NOMO-1 (cell line): ENCODE measurements around the gene SMYD3.

Experiments used
- DNase-seq, 2 experiments: peaks; one replicate each; lab custom pipeline; 2025; ENCODE audit not compliant: unreplicated experiment in 2 of 2; lab: John Stamatoyannopoulos, UW

SMYD3 gene

DNA sequence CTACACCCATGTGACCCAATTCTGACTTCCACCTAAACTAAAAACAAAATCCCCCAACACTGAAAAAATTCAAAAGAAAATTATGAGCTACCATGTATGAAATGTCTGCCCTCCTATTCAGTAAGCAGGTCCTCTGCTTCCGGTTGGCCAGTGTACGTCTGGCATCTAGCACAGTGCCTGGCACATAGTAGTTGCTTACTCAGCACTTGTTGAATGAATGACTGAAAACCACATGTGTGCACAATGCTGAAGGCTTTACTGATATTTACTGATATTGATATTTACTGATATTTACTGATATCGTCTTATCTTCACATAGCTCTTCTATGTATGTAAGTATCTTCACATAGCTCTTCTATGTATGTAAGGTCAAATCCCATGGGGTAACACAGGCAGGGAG lies 642.2 kb downstream of the SMYD3 start:
- DNase-seq: no peak

GRCh38 chr1:245863566-245864184 lies 643.4 kb downstream of the SMYD3 start:
- no peak for DNase-seq

GRCh38 chr1:245862812-245863540 lies 644.1 kb downstream of the SMYD3 start:
- no peak for DNase-seq

GRCh38 chr1:245860657-245861544 lies 646.2 kb downstream of the SMYD3 start:
- no peak for DNase-seq

GRCh38 chr1:245859493-245860114 lies 647.5 kb downstream of the SMYD3 start:
- DNase-seq: no peak

DNA sequence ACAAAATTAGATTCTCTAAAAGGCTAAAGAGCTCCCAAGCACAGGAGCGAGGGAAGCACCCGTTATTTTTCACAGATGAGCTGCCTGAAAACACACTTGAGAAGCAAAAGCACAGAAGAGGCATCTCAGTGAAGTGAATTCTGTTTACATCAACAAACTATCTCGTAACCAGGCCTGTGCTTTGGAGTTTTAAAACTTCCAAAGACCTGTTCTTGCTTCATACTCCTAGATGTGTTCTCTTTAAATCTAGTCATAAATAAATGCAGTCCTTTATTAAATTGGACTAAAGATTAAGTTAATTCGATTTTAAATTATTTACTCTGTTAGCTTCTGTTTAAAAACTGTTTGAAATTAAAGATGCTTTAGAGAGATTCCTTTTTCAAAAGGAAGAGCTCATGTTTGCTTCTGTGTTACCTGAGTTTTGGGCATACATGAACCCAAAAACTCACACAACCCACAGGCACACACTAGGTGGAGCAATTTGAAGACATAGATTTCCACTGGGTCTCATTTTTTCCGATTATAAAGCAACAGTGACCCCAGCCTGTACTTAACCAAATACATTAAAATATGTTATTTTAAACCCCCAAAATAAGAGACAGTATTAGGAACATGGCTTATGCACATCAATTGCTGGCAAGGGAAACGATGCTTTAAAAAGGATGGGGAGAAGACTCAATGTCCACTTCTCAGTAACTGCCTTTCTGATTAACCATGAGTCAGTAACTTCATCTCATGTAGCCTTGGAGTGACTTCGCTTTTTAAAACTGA lies 648.2 kb downstream of the SMYD3 start:
- no peak for DNase-seq

- DNase-seq: no peak
Measured at GRCh38 chr1:245858022-245858721, 648.9 kb downstream of the SMYD3 start.

DNA sequence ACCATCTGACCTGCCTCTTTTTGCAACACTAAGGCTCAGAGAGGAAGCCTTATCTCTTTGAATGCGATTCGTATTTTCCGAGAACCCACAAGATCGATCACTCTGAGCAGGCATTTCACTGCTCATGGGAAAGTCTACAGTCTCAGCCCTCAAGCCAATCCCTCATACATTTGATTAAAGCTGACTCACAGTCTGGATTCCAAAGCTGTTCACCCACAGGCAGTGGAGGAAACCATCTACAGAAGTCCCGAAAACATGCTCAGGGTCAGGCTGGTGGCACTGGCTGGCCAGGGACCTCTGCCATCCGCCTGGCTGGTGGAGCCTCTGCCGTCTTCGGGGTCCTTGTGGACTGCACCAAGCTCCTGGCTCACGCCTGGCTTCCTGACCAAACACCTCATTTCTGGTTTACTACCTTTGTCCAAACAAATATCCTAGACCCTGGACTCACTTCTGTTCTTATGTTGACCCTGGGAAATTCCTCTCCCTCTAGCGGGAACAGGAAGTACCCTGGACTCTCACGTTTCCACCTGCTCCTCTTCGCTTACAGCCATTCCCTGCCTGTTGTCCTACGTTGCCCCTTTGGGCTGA lies 650.0 kb downstream of the SMYD3 start:
- DNase-seq: no peak

GRCh38 chr1:245855846-245856730 lies 651.0 kb downstream of the SMYD3 start:
- no peak for DNase-seq

GRCh38 chr1:245853291-245853690 lies 653.8 kb downstream of the SMYD3 start:
- no peak for DNase-seq

- no peak for DNase-seq
Measured at GRCh38 chr1:245843101-245843500, 664.0 kb downstream of the SMYD3 start.

DNA sequence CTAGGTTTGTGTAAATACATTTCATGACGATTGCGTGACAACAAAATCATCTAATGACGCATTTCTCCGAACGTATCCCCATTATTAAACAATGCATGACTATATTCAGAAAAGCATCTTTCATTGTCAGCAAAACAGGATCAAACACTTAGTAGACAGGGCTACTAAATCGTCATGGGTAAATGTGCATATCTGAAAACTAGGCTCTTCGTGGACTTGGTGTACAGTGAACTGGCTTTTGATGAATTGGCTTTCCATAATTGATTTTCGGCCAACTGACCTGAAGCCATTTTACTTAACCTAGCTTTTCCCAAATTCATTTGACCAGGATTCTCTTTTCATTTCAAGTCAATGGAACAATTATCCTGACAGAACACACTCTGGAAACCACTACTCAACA lies 665.0 kb downstream of the SMYD3 start:
- DNase-seq: no peak

- DNase-seq: no peak
Measured at GRCh38 chr1:245840971-245841370, 666.1 kb downstream of the SMYD3 start.

DNA sequence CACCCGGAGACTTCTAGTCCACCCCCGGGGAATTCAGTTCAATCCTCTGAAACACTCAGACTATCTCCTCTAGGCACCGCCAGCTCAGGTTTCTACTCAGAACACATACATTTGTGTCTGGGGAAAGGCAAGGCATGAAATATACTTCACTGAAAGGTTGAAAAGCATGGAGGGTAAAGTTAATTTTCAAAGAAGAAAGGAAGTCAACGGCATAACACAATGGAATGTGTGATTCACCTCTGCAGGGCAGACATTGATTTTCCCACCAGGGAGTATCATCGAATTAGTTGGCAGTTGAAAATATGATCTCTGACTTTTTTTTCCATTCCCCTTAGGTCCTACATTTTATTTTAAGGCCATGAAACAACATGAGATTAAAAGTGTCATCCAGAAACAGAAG lies 669.4 kb downstream of the SMYD3 start:
- DNase-seq: no peak

DNA sequence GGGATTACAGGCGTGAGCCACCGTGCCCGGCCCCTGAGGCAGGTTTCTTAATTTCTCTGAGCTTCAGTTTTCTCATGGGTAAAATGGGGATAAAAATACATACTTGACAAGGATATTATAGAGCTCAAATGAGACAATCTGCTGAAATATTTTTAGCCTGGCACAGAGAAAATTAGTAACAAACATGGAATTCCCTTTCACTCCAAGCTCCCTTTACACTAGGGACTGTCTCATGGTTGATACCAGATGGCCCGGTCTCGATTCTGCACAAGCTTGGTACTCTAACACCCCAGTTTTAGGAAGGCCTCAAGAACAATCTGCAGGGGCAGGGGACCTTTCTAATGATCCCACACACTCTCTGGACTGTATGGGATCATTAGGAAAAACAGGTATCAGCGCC lies 671.7 kb downstream of the SMYD3 start:
- no peak for DNase-seq

DNA sequence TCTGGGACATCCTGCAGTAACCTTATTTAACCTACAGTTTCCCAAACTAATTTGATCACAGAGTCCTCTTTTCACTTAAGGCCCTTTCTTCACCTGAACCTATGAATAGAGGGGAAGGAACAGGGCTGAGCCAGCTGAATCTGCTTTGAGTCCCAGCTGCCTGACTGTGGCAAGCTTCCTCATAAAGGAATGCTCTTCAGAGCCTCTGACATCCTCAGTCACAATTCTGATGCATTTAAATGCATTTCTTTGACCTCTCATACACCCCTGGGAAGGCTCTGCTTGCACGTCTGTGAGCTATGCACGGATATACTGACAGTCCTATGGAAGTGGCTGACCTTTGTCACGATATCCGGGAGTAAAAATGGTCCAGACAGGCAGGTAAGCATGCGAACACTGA lies 673.1 kb downstream of the SMYD3 start:
- DNase-seq: no peak

DNA sequence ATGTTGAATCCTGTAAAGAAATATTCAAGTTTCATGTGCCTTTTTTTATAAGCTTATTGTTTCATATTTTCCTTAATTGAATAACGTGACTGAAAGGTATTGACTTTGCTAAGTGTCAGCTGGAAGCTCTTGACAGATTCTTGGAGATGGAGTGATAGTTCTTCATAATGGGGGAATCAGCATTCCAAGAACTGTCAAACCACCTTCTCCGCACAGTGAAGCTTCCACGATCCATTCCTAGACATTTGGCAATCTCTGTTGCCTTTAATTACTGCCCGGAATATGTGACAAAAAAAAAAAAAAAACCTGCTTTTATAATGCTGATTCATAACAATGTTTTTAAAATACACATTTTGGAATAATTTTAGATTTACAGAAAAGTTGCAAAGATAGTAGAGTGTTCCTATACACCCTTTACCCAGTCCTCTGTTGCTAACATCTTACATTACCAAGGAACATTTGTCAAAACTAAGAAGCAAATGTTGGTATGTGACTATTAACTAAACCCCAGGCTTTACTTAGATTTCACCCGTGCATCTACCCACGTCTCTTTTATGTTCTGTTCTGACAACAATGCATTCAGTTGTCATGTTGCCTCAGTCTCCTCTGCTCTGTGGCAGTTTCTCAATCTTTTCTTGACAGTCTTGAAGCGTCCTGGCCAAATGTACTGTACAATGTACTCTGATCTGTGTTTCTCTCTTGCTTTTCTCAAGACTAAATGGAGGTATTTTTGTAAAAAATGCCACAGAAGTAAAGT lies 674.1 kb downstream of the SMYD3 start:
- DNase-seq: no peak

DNA sequence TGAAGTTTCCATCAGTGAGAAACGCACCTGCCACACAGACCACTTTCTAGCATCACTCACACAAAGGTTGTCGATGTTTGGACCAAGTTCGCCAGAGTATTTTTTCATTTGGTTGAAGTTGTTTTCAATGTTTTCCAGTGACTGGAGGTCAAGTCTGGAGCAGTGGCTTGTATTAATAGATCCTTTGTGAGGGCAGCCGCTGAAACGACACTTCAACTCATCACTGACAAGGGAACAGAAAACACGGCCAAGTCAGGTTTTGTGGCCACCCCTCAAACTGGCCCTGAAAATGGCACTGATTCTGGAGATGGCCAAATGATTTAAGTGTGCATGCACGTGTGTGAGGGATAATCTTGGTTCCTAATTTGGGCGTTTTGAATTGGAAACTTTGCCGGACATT lies 675.6 kb downstream of the SMYD3 start:
- no peak for DNase-seq
